HCT116 (cell line): ENCODE measurements around the gene CISD2. TPM values are rescaled to one million over a fixed set of nuclear protein-coding genes. Genes with fewer than 3 reads are reported as not detected.
"Not testable (repeated sequence)": the region's sequence is repeated elsewhere in the genome, so short reads cannot be mapped to it uniquely, and the experiment has no call there.

Source experiments
- ATAC-seq: fragments of 200-7000 bp; cut with Tn5 transposase; 2 replicates; pipeline ENCODE4 v1.9.1; 2020; ENCODE audit warnings: mild to moderate bottlenecking, moderate library complexity
- BruUV-seq: library from RNA; stranded (reverse); fragments of 400-500 nt; replicated peaks from 2 replicates; lab custom pipeline; 2021; lab: Mats Ljungman, UMichigan
- CTCF ChIA-PET: fragments of 300-600 bp; sonication (Branson Sonifier 250); formaldehyde crosslinking; loops from one replicate; lab custom pipeline; 2021; ENCODE audit warnings: antibody characterized with exemption; lab: Charles Lee
- POLR2A ChIA-PET: fragments of 300-600, 350-600 bp; sonication (Branson Sonifier 250); formaldehyde crosslinking; loops from one replicate; lab custom pipeline; 2021; ENCODE audit warnings: antibody characterized with exemption; lab: Charles Lee
- RAD21 ChIA-PET, 2 experiments: fragments of 300-600 bp; sonication (Branson Sonifier 250); formaldehyde crosslinking; loops; one replicate each; lab custom pipeline; 2023; ENCODE audit warnings: low total read pairs in 2 of 2; ENCODE audit not compliant: uncharacterized antibody in 2 of 2, unreplicated experiment in 2 of 2, low non-redundant PET in 1 of 2; lab: Charles Lee
- DNase-seq: peaks from one replicate; pipeline ENCODE4 v3.0.0-alpha.2; 2010; ENCODE audit warnings: low read depth, low spot score
- H2AFZ ChIP-seq: fragments of 200-600 bp; shearing (Covaris generic), sonication (generic); 2 replicates; pipeline ENCODE4 v1.6.1; 2017; ENCODE audit warnings: low read depth, mixed run types, mixed read lengths, antibody characterized with exemption, low read length; ENCODE audit not compliant: poor library complexity, severe bottlenecking
- H3K27ac ChIP-seq: 2 replicates; pipeline ENCODE4 v1.5.1; 2012; ENCODE audit warnings: low read depth, low read length
- H3K27me3 ChIP-seq: fragments of 200-600 bp; sonication (generic); 2 replicates; pipeline ENCODE4 v1.6.1; 2016; ENCODE audit warnings: mixed run types, low read length, mixed read lengths; ENCODE audit not compliant: insufficient read depth
- H3K36me3 ChIP-seq, 2 experiments: fragments of 200-500 bp in 1 of 2; fragments of 200-600 bp in 1 of 2; sonication (Bioruptor generic) in 1 of 2; sonication (generic) in 1 of 2; 2 replicates each; pipeline versions ENCODE4 v1.5.1 to v1.6.1; 2014 to 2016; ENCODE audit warnings: low read length in 2 of 2, inconsistent platforms in 1 of 2, mixed read lengths in 1 of 2, mixed run types in 1 of 2; ENCODE audit not compliant: insufficient read depth in 2 of 2, control insufficient read depth in 1 of 2
- H3K4me1 ChIP-seq, 2 experiments: fragments of 200-600 bp in 1 of 2; sonication (generic) in 1 of 2; 2 replicates each; pipeline versions ENCODE4 v1.5.1 to v1.6.1; 2012 to 2017; ENCODE audit warnings: low read length in 2 of 2, inconsistent platforms in 1 of 2, mild to moderate bottlenecking in 1 of 2, mixed read lengths in 1 of 2, mixed run types in 1 of 2, moderate library complexity in 1 of 2; ENCODE audit not compliant: insufficient read depth in 2 of 2, control insufficient read depth in 1 of 2
- H3K4me2 ChIP-seq: fragments of 200-600 bp; sonication (generic); 2 replicates; pipeline ENCODE4 v1.6.1; 2017; ENCODE audit warnings: mixed run types, low read length, mixed read lengths
- H3K4me3 ChIP-seq, 2 experiments: fragments of 200-600 bp in 1 of 2; sonication (generic) in 1 of 2; replicated peaks in 1 of 2; 2 replicates each; pipeline ENCODE4 v1.5.1; 2011 to 2016; ENCODE audit warnings: low read length in 2 of 2, control low read depth in 1 of 2, low read depth in 1 of 2, mild to moderate bottlenecking in 1 of 2, mixed read lengths in 1 of 2, mixed run types in 1 of 2
- H3K79me2 ChIP-seq: fragments of 200-600 bp; sonication (generic); 2 replicates; pipeline ENCODE4 v1.6.1; 2017; ENCODE audit warnings: mild to moderate bottlenecking, mixed run types, low read length, moderate library complexity, mixed read lengths; ENCODE audit not compliant: insufficient read depth
- H3K9ac ChIP-seq: fragments of 200-600 bp; sonication (generic); 2 replicates; pipeline ENCODE4 v1.6.1; 2016; ENCODE audit warnings: low read length, mixed read lengths
- H3K9me2 ChIP-seq: fragments of 200-600 bp; sonication (generic), shearing (Covaris generic); 2 replicates; pipeline ENCODE4 v1.6.1; 2017; ENCODE audit warnings: mixed run types, mild to moderate bottlenecking, moderate library complexity; ENCODE audit not compliant: insufficient read depth
- H3K9me3 ChIP-seq, 2 experiments: fragments of 200-500 bp in 1 of 2; fragments of 200-600 bp in 1 of 2; sonication (Bioruptor generic) in 1 of 2; sonication (generic) in 1 of 2; 2 replicates each; pipeline ENCODE4 v1.6.1; 2014 to 2017; ENCODE audit warnings: low read length in 2 of 2, mixed read lengths in 2 of 2, inconsistent platforms in 1 of 2, low read depth in 1 of 2, mild to moderate bottlenecking in 1 of 2, mixed run types in 1 of 2, moderate library complexity in 1 of 2; ENCODE audit not compliant: control insufficient read depth in 1 of 2, insufficient read depth in 1 of 2
- H4K20me1 ChIP-seq: fragments of 200-600 bp; sonication (generic), shearing (Covaris generic); 2 replicates; pipeline ENCODE4 v1.6.1; 2017; ENCODE audit warnings: mixed run types, mild to moderate bottlenecking, moderate library complexity; ENCODE audit not compliant: insufficient read depth
- intact Hi-C: fragments of 100-400 bp; cut with micrococcal nuclease; formaldehyde crosslinking; loops from 2 replicates; pipeline ENCODE4 v1.10.0; 2022
- total RNA-seq: library from RNA; stranded (reverse); gene quantifications from one replicate; pipeline ENCODE4 v1.2.1, GENCODE V29; 2021; ENCODE audit not compliant: unreplicated experiment
- TF ChIP-seq, protein P1 (sequence below), 3 experiments: fragments of 200-600 bp in 1 of 3; sonication (generic) in 1 of 3; IDR thresholded peaks in 2 of 3; conservative IDR thresholded peaks in 1 of 3; 2 replicates each; pipeline ENCODE4 v1.5.1; 2012 to 2017; ENCODE audit warnings: low read depth in 2 of 3, low read length in 2 of 3, antibody characterized with exemption in 1 of 3, borderline replicate concordance in 1 of 3, control low read depth in 1 of 3, mild to moderate bottlenecking in 1 of 3, mixed read lengths in 1 of 3, mixed run types in 1 of 3, moderate library complexity in 1 of 3; ENCODE audit not compliant: insufficient read depth in 1 of 3

The CISD2 gene
- total RNA-seq, 1 experiment from 2014 or later, result 38.9 TPM

DNA sequence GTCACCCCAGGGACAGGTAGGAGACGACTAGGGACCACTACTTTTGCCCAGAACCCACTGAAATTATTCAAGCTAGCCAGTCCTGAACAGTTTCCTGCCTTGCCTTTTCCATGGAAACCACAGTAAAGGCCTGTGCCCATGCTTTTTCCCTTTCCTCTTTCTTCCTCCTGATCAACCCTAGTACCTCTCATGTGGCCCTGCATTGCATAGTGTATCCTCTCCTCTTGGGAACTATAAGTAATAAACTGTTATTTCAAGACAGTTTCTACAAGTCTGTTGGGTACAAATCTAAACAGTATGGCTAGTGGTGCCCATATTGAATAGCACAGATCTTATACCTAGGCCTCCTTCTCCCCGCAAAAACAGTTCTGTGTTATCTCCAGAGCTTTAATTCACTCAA lies 14.5 kb downstream of the CISD2 start:
- Histone ChIP-seq H3K27ac (no peak overlapping the region), H3K4me1 (no peaks in the 10 kb centered on the region), H3K4me2 (no peak overlapping the region), H3K36me3 (peaks cover 0 to 2% of the 10 kb centered on the region in 2 experiments; a peak in 1 of 4 replicates), H3K9me2 (no peaks in the 10 kb centered on the region), H3K27me3 (no peaks in the 10 kb centered on the region), H3K4me3 (no peak overlapping the region), H3K79me2 (peaks cover 37% of the 10 kb centered on the region), H2AFZ (no peak overlapping the region), H3K9me3 (no peaks in the 10 kb centered on the region)
- DNase-seq (no peak), ATAC-seq (no peak)
- intact Hi-C loops, result no loop called here
- no TSS peak for BruUV-seq
- ChIA-PET POLR2A (interaction anchor here (2.3 kb wide), 1 partner anchor 15 kb away, joined by 6 read pairs; the partner anchor contains the start of gene CISD2), CTCF (no interaction called here), RAD21 (no interaction called here)
- TF ChIP-seq, protein P1, sequence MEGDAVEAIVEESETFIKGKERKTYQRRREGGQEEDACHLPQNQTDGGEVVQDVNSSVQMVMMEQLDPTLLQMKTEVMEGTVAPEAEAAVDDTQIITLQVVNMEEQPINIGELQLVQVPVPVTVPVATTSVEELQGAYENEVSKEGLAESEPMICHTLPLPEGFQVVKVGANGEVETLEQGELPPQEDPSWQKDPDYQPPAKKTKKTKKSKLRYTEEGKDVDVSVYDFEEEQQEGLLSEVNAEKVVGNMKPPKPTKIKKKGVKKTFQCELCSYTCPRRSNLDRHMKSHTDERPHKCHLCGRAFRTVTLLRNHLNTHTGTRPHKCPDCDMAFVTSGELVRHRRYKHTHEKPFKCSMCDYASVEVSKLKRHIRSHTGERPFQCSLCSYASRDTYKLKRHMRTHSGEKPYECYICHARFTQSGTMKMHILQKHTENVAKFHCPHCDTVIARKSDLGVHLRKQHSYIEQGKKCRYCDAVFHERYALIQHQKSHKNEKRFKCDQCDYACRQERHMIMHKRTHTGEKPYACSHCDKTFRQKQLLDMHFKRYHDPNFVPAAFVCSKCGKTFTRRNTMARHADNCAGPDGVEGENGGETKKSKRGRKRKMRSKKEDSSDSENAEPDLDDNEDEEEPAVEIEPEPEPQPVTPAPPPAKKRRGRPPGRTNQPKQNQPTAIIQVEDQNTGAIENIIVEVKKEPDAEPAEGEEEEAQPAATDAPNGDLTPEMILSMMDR (IDR thresholded peaks at IDR 0.05 in 2 of 3, conservative IDR thresholded peaks at IDR 0.05 in 1 of 3; ENCODE audit: borderline replicate concordance in 1 of 3, insufficient read depth in 1 of 3, low read depth in 2 of 3, low read length in 2 of 3), result no peak
- TF ChIP-seq, all 23 proteins: peak for 0
- Histone ChIP-seq H3K9ac (no peak overlapping the region), H4K20me1 (no peaks in the 10 kb centered on the region)

DNA sequence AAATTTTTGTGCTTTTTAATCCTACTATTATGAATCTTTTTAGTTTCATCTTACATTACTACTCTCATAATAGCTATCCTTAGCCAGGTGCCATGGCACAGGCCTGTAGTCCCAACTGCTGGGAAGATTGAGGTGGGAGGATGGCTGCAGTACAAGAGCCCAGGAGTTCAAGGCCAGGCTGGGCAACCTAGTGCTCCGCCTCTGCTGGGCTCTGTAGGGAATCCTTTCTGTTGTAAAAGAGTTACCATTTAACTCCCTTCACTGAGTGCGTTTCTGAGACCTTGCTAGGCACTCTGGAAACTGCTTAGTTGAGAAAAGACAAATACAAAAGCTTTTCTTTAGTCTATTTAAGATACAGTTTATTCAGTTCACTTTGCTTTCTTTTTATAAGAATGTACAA lies 19.8 kb downstream of the CISD2 start:
- intact Hi-C loops, ATAC-seq: not testable (repeated sequence)

DNA sequence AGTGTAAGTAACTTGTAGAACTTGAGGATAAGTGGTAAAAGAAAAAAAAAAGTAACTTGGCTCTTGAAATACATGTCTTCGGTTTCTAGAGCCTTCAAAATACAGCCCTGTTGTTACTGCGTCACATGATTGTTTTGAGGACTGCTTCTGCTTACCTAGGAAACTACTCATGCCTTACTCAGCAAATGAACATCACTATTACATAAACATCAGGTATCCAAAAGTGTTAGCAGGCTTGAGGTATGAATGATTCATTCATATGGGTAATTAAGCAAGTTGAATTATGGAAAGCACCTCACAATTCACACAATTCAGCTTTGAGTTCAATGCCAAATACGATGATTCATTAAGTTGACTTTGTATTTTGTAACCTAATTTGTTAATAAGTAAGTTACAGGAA lies 21.1 kb downstream of the CISD2 start:
- DNase-seq, H3K27ac ChIP-seq, POLR2A ChIA-PET, H3K4me2 ChIP-seq, H3K4me1 ChIP-seq, ATAC-seq, H3K4me3 ChIP-seq, H3K27me3 ChIP-seq, BruUV-seq, CTCF ChIA-PET, RAD21 ChIA-PET, H3K9ac ChIP-seq, H3K9me2 ChIP-seq, H3K9me3 ChIP-seq, H3K79me2 ChIP-seq, intact Hi-C loops, H2AFZ ChIP-seq, H3K36me3 ChIP-seq, H4K20me1 ChIP-seq: not testable (repeated sequence)

More for the DNA sequence above, 19.8 kb downstream of the CISD2 start:
- H3K4me1 ChIP-seq, DNase-seq, H3K27ac ChIP-seq, H3K36me3 ChIP-seq, RAD21 ChIA-PET, H3K9me2 ChIP-seq, CTCF ChIA-PET, H3K4me3 ChIP-seq, H3K4me2 ChIP-seq, H3K9ac ChIP-seq, POLR2A ChIA-PET, BruUV-seq, H2AFZ ChIP-seq, H3K9me3 ChIP-seq, H3K79me2 ChIP-seq, H3K27me3 ChIP-seq, H4K20me1 ChIP-seq: not testable (repeated sequence)

DNA sequence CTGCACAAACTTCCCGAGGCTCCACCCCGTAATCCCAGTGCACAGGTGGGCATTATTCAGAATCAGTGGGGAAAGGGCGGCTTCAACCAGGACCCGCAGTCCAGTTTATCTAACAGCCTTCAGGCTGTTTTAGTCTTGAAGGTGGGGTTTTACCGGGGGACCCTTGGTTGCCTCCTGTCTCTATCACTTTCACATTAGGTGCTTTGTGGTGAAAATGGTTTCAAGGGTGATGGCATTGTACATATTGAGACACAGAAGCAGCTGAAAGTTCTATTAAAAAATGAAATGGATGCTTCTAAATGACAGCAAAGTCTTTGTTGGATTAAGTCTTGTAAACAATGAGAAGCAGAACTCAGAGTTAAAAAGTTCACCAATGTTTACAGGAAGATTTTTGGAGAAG lies 27.8 kb downstream of the CISD2 start:
- H3K36me3 ChIP-seq, H3K4me1 ChIP-seq, H3K27ac ChIP-seq, CTCF ChIA-PET, H2AFZ ChIP-seq, H3K79me2 ChIP-seq, POLR2A ChIA-PET, ATAC-seq, H3K9me2 ChIP-seq, H3K4me3 ChIP-seq, H4K20me1 ChIP-seq, H3K4me2 ChIP-seq, H3K9ac ChIP-seq, H3K27me3 ChIP-seq, RAD21 ChIA-PET, intact Hi-C loops, H3K9me3 ChIP-seq, BruUV-seq, DNase-seq: not testable (repeated sequence)
